ENCODE results near the gene SMARCA4.

SMARCA4 gene

GRCh38 chr19:11021760-11022144 is 60.9 kb downstream of the SMARCA4 start:
- Mint-ChIP-seq H3K4me1 (ENCODE audit: low read depth) (no peaks in the 10 kb centered on the region), H3K9me3 (no peaks in the 10 kb centered on the region), H3K27ac (no peak overlapping the region), H3K4me3 (no peak overlapping the region), H3K27me3 (ENCODE audit: low read depth) (no peaks in the 10 kb centered on the region), H3K36me3 (ENCODE audit: low read depth) (peaks cover 24% of the 10 kb centered on the region)

GRCh38 chr19:11023016-11023415 is 62.2 kb downstream of the SMARCA4 start:
- Mint-ChIP-seq H3K27ac (no peak overlapping the region), H3K36me3 (ENCODE audit: low read depth) (peaks cover 29% of the 10 kb centered on the region), H3K27me3 (ENCODE audit: low read depth) (no peaks in the 10 kb centered on the region), H3K9me3 (no peaks in the 10 kb centered on the region), H3K4me1 (ENCODE audit: low read depth) (no peaks in the 10 kb centered on the region), H3K4me3 (no peak overlapping the region)

GRCh38 chr19:11023710-11024109 is 62.9 kb downstream of the SMARCA4 start:
- peaks cover 26% of the 10 kb centered on the region for H3K36me3 Mint-ChIP-seq (ENCODE audit: low read depth)
- no peaks in the 10 kb centered on the region for H3K27me3 Mint-ChIP-seq (ENCODE audit: low read depth)
- H3K4me3 Mint-ChIP-seq = no peak overlapping the region
- no peaks in the 10 kb centered on the region for H3K4me1 Mint-ChIP-seq (ENCODE audit: low read depth)
- no peak overlapping the region for H3K27ac Mint-ChIP-seq
- H3K9me3 Mint-ChIP-seq = no peaks in the 10 kb centered on the region

GRCh38 chr19:11024259-11024658 is 63.4 kb downstream of the SMARCA4 start:
- Mint-ChIP-seq H3K36me3 (ENCODE audit: low read depth) (peaks cover 23% of the 10 kb centered on the region), H3K4me3 (no peak overlapping the region), H3K4me1 (ENCODE audit: low read depth) (no peaks in the 10 kb centered on the region), H3K9me3 (no peaks in the 10 kb centered on the region), H3K27me3 (ENCODE audit: low read depth) (no peaks in the 10 kb centered on the region), H3K27ac (no peak overlapping the region)

- no peak overlapping the region for H3K4me3 Mint-ChIP-seq
- H3K4me1 Mint-ChIP-seq (ENCODE audit: low read depth) = no peaks in the 10 kb centered on the region
- no peak overlapping the region for H3K27ac Mint-ChIP-seq
- no peaks in the 10 kb centered on the region for H3K27me3 Mint-ChIP-seq (ENCODE audit: low read depth)
- H3K9me3 Mint-ChIP-seq = no peaks in the 10 kb centered on the region
- H3K36me3 Mint-ChIP-seq (ENCODE audit: low read depth) = peaks cover 21% of the 10 kb centered on the region
Observed at GRCh38 chr19:11025006-11025405, 64.2 kb downstream of the SMARCA4 start.

GRCh38 chr19:11025445-11025844 is 64.6 kb downstream of the SMARCA4 start:
- no peak overlapping the region for H3K27ac Mint-ChIP-seq
- H3K9me3 Mint-ChIP-seq = no peaks in the 10 kb centered on the region
- no peaks in the 10 kb centered on the region for H3K4me1 Mint-ChIP-seq (ENCODE audit: low read depth)
- H3K4me3 Mint-ChIP-seq = no peak overlapping the region
- H3K27me3 Mint-ChIP-seq (ENCODE audit: low read depth) = no peaks in the 10 kb centered on the region
- peaks cover 20% of the 10 kb centered on the region for H3K36me3 Mint-ChIP-seq (ENCODE audit: low read depth)

- H3K27me3 Mint-ChIP-seq (ENCODE audit: low read depth) = no peaks in the 10 kb centered on the region
- peaks cover 16% of the 10 kb centered on the region for H3K36me3 Mint-ChIP-seq (ENCODE audit: low read depth)
- H3K4me1 Mint-ChIP-seq (ENCODE audit: low read depth) = no peaks in the 10 kb centered on the region
- no peaks in the 10 kb centered on the region for H3K9me3 Mint-ChIP-seq
- no peak overlapping the region for H3K27ac Mint-ChIP-seq
- no peak overlapping the region for H3K4me3 Mint-ChIP-seq
Observed at GRCh38 chr19:11025997-11026396, 65.2 kb downstream of the SMARCA4 start.

GRCh38 chr19:11027381-11027780 is 66.6 kb downstream of the SMARCA4 start:
- no peak overlapping the region for H3K4me3 Mint-ChIP-seq
- H3K4me1 Mint-ChIP-seq (ENCODE audit: low read depth) = no peaks in the 10 kb centered on the region
- H3K27me3 Mint-ChIP-seq (ENCODE audit: low read depth) = no peaks in the 10 kb centered on the region
- H3K9me3 Mint-ChIP-seq = no peaks in the 10 kb centered on the region
- H3K36me3 Mint-ChIP-seq (ENCODE audit: low read depth) = peaks cover 20% of the 10 kb centered on the region
- H3K27ac Mint-ChIP-seq = no peak overlapping the region

GRCh38 chr19:11028146-11028545 is 67.3 kb downstream of the SMARCA4 start:
- no peaks in the 10 kb centered on the region for H3K9me3 Mint-ChIP-seq
- no peaks in the 10 kb centered on the region for H3K27me3 Mint-ChIP-seq (ENCODE audit: low read depth)
- H3K4me3 Mint-ChIP-seq = no peak overlapping the region
- peaks cover 20% of the 10 kb centered on the region for H3K36me3 Mint-ChIP-seq (ENCODE audit: low read depth)
- no peak overlapping the region for H3K27ac Mint-ChIP-seq
- H3K4me1 Mint-ChIP-seq (ENCODE audit: low read depth) = no peaks in the 10 kb centered on the region

GRCh38 chr19:11031421-11032070 is 70.7 kb downstream of the SMARCA4 start:
- Mint-ChIP-seq H3K27ac (no peak overlapping the region), H3K4me3 (no peak overlapping the region), H3K9me3 (no peaks in the 10 kb centered on the region), H3K4me1 (ENCODE audit: low read depth) (peaks cover 7% of the 10 kb centered on the region), H3K36me3 (ENCODE audit: low read depth) (peaks cover 24% of the 10 kb centered on the region), H3K27me3 (ENCODE audit: low read depth) (no peaks in the 10 kb centered on the region)

GRCh38 chr19:11033251-11033650 is 72.4 kb downstream of the SMARCA4 start:
- H3K36me3 Mint-ChIP-seq (ENCODE audit: low read depth) = peaks cover 29% of the 10 kb centered on the region

GRCh38 chr19:11033763-11034162 is 72.9 kb downstream of the SMARCA4 start:
- no peaks in the 10 kb centered on the region for H3K9me3 Mint-ChIP-seq
- H3K4me1 Mint-ChIP-seq (ENCODE audit: low read depth) = peaks cover 7% of the 10 kb centered on the region
- H3K4me3 Mint-ChIP-seq = no peak overlapping the region
- peaks cover 34% of the 10 kb centered on the region for H3K36me3 Mint-ChIP-seq (ENCODE audit: low read depth)
- no peaks in the 10 kb centered on the region for H3K27me3 Mint-ChIP-seq (ENCODE audit: low read depth)
- H3K27ac Mint-ChIP-seq = no peak overlapping the region

More at GRCh38 chr19:11033251-11033650, 72.4 kb downstream of the SMARCA4 start:
- peaks cover 7% of the 10 kb centered on the region for H3K4me1 Mint-ChIP-seq (ENCODE audit: low read depth)
- no peaks in the 10 kb centered on the region for H3K27me3 Mint-ChIP-seq (ENCODE audit: low read depth)
- no peaks in the 10 kb centered on the region for H3K9me3 Mint-ChIP-seq
- H3K4me3 Mint-ChIP-seq = no peak overlapping the region
- no peak overlapping the region for H3K27ac Mint-ChIP-seq

GRCh38 chr19:11034449-11035213 is 73.8 kb downstream of the SMARCA4 start:
- H3K4me3 Mint-ChIP-seq = no peak overlapping the region
- no peak overlapping the region for H3K27ac Mint-ChIP-seq
- H3K27me3 Mint-ChIP-seq (ENCODE audit: low read depth) = no peaks in the 10 kb centered on the region
- H3K36me3 Mint-ChIP-seq (ENCODE audit: low read depth) = peaks cover 34% of the 10 kb centered on the region
- no peaks in the 10 kb centered on the region for H3K9me3 Mint-ChIP-seq
- H3K4me1 Mint-ChIP-seq (ENCODE audit: low read depth) = peaks cover 7% of the 10 kb centered on the region

- peak overlapping the region; percentile 60 for H3K27ac Mint-ChIP-seq
- H3K4me1 Mint-ChIP-seq (ENCODE audit: low read depth) = peaks cover 7% of the 10 kb centered on the region
- H3K4me3 Mint-ChIP-seq = no peak overlapping the region
- H3K9me3 Mint-ChIP-seq = no peaks in the 10 kb centered on the region
- H3K36me3 Mint-ChIP-seq (ENCODE audit: low read depth) = peaks cover 34% of the 10 kb centered on the region
- H3K27me3 Mint-ChIP-seq (ENCODE audit: low read depth) = no peaks in the 10 kb centered on the region
Observed at GRCh38 chr19:11035441-11036377, 74.9 kb downstream of the SMARCA4 start.

All from T-helper 1 cell treated with Interleukin-12 subunit alpha and Interleukin-12 subunit beta and Interleukin-4 antibody, amounts not matched to agents 30 μg/mL and 1 μg/mL, for 36 hours (primary cell).